HG02943 (cell line): ENCODE results near the gene SDCCAG8.

Source experiments
- ATAC-seq: cut with Tn5 transposase; IDR thresholded peaks from one replicate; pipeline ENCODE4 v1.9.1; 2021; ENCODE audit warnings: mild to moderate bottlenecking, low read depth, moderate library complexity; ENCODE audit not compliant: unreplicated experiment

The SDCCAG8 gene

DNA sequence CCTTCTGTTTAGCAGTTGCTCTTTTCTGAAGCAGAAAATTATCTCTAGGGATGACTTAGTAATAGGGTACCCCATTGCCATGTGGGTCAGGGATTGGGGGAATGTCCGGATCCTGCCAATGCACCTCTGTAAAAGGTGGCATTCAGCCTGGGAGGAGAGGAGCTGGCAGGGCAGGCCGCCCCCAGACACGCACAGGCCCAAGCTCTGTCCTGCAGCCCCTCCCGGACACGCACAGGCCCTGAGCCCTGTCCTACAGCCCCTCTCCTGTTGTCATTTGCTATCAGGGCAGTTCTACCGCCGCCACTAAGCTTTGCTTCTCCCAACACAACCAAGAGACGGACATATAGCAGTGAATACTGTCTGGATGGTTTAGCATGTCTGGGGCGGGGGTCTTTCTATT lies 219.1 kb downstream of the SDCCAG8 start:
- no peak for ATAC-seq

DNA sequence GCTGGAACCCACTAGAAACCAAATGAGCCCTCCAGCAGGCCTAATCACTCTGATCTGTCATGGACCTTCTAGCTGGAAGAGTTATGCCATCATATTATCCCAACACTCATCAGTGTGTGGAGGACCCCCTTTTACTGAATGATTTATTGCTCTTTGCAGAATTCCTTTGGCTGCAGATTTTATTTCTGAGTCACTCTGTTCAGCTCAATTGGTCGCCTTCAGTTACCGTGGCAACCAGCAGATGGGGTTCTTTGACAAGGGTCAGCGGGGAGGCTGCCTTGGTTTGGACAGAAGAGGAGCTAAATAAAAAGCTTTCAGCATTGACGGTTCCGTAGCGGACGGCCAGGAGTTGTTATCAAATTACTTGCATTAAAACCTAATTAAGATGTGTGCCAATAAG lies 220.1 kb downstream of the SDCCAG8 start:
- no peak for ATAC-seq

DNA sequence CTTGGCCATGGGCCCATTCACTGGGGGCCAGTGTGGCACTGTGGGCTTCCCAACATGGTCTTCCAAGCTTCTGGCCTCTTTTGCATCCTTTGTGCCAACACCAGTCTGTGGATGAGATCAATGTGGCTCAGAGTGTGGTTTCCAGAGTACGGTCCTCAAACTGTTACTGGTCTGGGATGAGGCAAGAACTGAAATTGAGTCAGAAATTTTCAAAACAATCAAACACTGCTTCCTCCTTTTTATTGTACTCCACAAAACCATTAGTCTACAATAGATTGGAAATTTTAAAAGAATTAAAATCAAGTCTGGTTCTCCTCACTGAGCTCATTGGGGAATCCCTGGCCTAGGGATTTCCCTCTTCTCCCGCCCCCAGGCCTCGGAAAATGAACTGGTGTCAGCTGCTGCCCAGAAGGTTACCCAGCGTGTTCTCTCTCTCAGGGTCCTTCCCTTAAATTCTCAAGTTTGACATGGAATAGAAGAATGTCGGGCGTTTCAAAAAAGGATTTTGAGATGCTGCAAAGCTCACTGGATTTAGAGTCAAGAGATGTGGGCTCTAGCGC lies 222.0 kb downstream of the SDCCAG8 start:
- ATAC-seq: no peak

DNA sequence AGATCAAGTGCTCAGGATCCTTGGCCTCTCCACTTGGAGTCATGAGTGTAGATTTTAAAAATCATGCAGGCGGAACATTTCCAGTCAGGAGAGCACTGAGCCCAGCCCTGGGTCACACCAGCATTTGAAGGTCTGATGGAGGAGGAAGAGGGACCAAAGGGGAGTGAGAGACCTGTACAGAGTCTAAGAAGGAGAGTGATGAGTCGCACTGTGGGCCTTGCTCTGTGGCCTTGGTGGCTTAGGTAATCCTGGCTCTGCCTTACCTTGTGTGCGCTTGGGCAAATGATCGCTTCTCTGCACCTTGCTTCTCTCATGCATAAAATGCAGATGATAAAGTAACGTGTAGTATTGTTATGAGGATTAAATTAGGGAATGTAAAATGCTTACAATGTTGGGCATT lies 225.3 kb downstream of the SDCCAG8 start:
- no peak for ATAC-seq

DNA sequence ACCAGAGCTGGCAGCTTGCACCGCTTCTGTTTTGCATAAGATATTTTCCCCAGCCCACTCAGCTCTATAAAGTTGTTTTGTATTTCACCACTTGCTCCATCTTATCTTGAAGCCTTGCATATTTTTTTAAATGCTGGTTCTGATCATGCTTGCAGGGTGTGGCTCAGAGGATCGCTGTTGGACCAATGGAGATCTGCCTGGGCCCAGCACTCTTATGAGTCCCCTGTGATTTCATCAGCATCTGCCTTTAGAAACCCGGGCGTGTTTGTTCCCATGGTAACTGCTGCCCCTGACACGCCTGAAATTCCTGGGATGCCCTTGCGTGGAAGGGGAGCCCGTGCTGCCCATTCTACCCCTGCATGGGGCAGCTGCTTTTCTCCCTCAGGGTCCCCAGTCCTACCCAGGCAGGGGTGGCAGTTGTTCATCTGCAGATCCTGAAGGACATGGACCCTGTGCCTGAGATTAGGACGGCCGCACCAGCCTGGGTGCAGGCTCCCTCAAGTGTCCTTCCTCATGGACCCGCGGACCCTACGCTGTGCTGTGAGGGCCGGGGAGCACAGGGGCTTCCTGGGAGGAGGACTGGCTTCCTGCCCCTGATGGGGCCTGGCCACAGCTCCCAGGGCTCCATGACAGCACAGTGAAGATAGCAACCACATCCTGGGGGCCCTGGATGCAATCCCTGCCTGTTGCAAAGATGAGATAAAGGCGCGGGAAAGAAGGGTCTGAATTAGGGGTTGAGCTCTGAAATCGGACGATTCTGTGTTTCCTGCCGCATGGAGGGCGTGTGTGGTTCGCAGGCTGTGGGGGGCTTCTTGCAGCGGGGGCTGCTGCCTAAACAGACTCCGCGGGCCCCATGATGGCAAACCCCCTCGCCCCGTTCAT lies 226.5 kb downstream of the SDCCAG8 start:
- ATAC-seq: no peak

DNA sequence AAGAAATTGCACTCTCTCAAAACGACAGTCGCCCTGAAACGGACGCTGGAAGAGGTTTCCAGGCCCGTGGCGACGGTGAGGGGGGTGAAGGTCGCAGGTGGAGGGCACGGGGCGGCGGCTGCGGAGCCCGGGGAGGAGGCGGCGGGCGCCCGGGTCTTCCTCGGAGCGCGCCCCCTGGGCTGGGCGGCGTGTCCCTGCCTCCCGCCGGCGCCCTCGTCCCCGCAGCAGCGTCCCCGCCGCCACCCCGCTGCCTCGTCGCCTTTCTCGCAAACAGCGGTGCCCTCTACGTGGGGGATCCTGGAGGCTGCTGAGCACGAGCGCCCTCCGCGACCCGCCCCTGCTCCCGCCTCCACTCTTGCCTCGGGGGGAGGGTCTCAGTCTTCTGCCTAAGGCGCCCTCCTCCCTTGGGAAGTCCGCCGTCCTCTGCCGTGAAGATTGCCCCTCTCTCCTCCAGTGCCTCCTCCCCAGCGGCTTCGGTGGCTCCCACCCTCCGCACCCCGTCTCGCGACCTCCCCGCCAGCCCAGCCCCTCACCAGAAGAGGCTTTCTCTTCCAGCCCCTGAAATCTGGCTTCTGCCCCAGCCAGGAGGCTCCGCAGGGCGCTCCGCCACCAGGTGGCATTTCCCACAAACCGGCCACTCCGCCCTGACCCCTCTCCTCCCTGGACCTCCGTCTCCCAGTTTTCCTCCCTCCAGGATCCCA lies 227.4 kb downstream of the SDCCAG8 start:
- ATAC-seq: no peak

DNA sequence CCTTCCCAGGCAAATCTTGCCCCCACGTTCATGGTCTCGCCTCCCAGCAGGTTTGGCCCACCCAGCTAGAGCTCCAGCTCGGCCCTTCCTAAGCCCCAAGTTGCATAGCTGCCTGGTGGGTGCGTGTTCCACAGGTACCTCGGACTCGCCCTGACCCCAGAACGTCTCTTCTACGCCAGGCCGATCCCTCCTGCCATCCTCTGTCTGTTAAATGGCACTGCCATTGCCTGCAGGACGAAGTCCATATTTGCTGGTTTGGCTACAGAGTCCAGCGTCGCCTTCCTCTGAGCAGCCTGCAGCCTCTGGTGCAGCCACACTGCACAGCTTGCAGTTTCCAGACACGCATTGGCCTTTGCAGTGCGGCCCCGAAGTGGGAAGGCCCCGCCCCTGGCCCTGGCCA lies 228.1 kb downstream of the SDCCAG8 start:
- no peak for ATAC-seq

DNA sequence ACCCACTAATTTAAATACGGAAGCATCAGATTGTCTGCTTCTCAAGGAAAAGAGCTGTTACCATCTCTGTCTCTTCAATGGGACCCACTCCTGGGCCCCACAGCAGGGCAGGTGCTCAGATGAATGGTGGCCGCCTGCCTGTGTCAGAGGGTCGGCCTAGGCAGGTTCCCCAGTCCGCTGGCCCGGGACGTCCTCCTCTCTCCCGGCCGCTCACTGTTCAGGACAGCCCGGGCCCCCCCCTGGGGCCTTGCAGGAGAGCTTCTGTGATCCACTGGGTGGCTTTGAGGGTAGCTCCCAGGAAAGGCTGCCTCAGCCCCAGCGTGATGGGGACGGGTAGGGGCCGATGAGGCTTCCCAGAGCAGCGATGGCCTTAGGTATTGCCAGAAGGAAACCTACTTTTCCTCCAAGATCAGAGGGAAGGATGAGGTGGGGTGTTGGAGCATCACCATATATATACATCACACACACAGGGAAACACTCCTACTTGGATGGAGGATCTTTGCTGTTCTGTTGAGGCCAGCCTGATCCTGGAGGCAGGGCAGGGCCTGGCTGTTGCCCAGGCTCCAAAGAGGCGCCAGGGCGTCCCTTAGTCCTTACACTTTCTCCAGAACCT lies 231.3 kb downstream of the SDCCAG8 start:
- no peak for ATAC-seq

DNA sequence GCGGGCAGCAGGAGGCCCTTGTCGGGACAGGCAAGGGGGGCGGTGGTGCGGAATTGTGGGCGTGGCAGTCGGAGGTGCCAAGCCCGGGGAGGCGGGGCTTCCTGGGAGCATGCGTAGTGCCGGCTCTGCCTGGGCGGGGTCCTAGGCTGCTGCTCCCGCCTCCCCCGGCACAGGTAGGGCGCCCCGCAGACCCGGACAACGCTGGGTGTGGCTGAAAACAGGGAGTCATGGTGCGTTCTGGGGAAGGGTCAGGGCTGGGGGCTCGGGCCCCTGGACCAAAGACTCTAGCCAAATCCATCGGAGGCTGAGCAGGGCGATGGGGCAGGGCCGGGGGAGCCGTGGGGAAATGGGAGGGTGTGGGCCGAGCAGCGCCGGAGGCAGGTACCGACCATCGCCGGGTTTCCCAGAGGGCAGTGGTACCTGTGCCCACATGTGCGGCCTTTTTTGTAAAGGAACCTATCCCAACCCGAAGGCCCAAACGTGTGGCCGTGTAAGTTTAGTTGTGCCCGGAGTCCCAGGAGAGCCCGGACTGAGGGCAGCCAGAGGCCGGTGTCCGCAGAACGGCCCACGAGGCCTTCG lies 231.9 kb downstream of the SDCCAG8 start:
- ATAC-seq: no peak

DNA sequence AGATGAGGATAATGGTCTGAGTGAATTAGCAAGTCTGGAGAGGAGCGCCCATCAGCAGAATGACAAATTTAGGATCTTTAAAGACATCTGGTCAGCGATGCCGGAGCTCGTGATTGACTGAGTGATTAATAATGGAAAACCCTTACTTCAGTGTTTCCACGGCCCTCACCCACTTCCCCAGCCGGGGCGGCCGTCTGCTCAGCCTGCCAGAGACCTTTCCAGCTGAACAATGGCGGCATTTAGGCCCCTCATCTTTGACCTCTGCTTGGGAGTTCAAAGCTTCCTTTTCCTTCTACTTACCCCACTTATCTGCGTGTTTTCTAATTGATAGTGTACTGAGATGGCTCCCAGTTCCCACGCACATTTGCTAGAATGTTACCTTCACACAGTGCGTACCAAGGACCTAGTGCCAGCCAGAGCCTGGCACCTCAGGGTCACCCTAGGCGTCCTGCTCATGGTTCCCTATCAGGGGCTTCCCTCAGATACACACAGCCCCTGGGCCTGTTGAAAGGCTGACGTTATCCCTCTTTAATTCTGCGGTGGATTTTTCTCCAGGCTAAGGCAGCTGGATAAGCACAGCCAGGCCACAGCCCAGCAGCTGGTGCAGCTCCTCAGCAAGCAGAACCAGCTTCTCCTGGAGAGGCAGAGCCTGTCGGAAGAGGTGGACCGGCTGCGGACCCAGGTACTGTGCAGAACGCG lies 232.8 kb downstream of the SDCCAG8 start:
- ATAC-seq: no peak

DNA sequence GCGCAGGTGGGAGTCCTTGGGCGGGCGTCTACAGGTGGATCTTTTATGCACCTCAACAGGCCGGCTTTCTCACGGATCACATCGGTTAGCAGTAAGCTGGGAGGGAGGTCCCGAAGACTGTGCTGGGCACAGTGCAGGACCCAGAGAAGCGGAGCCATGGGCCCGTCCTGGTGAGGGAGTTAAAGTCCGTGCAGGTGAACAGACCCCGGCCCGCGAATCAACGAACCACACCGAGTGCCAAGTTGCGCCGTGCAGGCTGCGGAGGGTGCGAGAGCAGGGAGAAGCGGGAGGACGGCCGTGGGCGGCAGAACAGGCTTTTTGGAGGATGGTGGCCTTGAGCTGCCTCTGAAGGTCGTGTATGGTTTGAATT lies 233.3 kb downstream of the SDCCAG8 start:
- ATAC-seq: no peak

DNA sequence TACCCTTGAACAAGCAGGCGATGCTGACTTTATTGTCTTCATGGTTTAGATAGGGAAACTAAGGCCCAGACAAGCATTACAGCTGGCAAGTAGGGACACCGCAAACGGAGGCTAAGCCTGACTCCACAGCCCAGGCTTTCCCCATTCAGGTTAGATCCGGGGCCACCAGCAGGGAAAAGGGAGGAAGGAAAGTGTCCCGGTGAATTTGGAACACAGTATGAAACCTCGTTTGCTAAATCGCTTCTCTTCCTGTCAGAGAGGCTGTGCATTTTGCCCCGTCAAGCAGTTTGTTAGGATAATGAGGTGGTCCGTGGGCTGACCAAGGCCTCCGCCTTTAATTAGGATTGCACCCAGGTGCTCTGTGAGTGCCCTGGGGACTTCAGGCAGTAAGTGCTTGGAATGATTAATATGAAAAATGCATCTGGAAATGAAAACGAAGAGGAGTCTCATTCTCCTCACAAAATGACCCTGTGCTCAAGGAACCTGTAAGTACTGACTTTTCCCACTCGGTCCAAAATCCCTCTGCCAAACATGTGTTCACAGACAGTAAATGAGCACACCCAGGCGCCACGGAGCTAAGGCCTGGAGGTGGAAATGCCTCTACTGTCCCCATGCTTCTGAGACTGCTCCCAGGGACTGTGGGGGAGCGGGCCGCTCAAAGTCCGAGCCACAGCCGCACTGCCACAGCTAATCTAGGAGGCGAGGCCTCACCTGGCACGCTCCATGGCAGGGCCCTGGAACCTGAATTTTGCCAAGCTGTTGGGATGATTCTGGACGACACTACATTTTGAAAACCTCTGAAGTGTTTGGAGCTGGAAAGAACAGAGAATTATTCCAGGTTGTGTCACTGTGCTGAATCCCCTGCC lies 234.1 kb downstream of the SDCCAG8 start:
- ATAC-seq: no peak

DNA sequence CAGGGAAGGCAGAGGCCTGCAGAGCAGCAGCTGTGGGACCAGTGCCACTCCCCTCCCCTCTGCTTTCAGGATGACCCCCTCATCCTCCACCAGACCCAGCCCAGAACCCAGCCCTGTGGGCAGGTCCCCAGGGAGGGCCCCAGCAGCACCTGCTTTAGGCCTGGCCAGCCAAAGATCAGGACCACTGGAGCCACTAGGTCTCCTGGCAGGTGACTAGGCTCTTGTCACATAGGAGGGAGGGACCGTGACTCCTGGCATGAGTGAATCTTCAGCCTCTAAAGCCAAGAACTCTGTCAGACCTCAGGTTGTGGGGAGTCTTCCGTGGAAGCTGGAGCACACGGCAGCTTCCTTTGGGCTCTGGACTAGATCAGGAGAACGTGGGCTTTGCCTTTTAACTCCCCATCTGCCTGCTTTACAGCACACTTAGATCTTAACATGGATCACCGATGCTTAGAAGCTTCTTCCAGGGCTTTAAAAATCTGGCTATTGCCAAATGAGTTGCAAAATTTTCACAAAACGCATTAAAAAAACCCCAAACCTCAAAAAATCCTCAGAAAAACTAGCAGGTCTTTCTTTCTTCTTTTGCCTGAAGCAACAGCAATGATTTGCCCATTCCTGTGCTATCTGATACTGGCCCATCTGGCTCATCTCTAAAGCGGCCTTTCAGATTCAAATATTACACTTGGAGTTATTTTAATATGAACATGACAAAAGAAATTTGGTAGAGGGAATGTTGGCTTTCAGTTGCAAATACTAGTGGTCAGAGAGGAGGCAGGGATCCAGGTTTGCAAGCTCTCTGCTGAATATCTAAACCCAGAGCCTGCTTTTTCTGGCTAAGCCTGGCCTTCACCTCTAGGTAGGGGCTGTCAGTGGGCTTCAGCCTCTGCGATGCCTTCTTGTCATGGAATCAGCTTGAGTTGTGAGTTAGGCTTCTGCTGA lies 235.2 kb downstream of the SDCCAG8 start:
- ATAC-seq: no peak

DNA sequence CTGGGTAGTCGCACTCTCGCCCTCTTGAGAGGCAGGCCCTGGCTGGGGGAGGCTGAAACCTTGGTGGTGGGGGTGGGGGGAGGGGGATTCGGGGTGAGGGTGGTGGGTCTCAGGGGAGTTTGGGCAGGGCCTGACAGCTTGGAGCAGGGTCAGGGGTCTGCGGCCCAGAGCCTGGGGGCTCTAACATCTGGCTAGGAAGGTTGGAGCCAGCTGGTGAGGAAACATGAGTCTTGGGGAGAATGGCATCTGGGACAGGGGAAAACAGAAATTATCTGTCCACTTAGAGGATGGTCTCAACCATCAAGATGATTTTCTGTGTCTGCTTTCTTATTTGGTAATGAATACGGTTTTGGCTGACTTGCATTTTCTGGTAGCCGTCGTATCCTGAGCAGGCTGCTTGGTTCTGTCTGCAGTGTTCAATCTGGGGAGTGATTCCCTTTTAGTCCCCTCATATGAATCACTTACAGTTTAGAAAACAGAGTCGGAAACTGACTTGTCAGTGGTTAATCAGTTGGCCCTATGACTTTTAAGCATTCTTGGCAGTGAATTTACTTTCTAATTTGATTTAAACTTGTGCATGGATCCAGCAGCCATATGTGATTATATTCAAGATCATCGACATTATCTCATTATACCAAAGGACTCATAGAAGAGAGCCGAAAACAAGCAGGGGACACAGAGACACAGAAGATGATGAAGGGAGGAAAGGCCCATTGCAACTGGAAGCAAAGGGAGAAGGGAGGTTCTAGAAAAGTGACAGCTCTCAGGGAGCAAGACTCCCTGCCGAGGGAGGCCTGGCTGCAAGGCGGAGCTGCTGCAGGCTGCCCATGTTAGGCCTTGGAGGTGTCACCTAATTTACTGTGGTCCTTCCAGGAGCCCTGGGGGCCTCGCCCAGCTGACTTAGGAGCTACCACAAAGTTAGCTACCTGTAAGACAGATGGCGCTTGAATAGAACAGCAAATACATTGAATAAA lies 237.6 kb downstream of the SDCCAG8 start:
- no peak for ATAC-seq

DNA sequence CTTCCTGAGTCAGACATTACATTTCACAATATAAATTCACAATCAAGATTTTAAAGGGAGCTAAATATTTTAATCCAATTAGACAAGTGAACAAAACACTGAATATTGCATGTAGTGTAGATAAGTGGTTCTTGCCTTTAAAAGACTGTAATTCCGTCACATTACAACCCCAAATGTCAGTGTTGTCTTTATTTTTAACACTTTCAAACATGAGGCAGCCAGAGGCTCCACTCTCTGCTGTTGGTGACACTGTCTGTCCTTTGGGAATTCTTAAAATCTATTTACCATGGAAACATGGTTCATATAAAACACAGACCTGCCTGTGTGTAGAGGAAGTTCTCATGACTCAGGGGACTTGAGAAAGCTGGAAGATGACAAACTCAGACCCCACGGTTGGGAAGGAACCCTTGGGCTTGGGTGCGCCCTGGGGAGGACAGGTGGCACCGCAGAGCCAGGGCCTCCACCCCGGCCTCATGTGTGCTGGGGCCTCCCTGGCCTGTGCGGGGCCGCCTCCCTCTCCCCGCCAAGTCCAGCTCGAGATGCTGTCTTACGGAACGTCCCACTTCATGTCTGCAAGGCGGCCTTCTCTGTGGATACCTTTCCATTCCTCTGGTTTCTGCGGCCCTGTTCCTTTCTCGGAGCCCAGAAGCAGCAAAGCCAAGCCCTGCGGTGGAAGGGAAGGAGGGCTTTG lies 239.0 kb downstream of the SDCCAG8 start:
- no peak for ATAC-seq

DNA sequence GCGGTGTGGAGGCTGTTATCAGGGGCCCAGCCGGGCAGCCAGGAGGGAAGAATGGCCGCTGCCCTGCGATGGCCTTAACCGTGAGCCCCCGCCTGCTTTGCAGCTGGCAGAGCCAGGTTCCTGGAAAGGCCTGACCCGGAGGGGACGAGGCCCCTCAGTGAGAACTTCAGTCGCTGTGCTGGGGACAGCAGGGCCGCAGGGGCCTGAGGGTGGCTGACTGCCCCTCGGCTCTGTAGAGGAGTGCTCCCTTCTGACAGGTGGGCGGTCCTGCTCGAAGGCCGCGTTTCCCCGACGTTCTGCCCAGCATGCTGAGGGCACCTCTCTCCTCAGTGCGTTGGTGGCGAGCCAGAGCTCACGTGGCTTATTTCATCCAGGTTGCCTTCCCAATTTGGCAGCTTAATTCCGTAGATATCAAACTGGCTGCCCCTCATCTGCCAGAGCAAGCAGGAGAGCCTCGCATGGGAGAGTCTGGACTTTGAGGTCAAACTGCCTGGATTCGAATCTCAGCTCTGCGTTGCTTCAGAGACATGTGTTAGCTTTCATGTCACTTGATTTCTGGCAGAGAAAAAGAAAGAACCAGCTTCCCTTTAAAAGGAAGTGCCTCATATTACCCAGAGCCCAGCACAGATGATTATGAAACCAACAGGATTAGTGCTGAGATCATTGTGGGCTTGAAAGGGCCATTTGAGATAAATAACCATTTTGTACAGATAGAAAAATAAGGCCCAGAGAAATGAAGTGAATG lies 239.8 kb downstream of the SDCCAG8 start:
- no peak for ATAC-seq
